Endothelial cell of umbilical vein (primary cell): ENCODE measurements around the gene PKP4. TPM values are rescaled to one million over a fixed set of nuclear protein-coding genes. Genes with fewer than 3 reads are reported as not detected.

Experiments
- BruUV-seq: library from RNA; stranded (reverse); fragments of 400-500 nt; replicated peaks from 2 replicates; lab custom pipeline; 2021; lab: Mats Ljungman, UMichigan
- CTCF ChIA-PET: fragments of 300-600, 350-600 bp; sonication (Branson Sonifier 250); formaldehyde crosslinking; loops from one replicate; lab custom pipeline; 2021; ENCODE audit warnings: antibody characterized with exemption, inconsistent platforms; lab: Charles Lee
- POLR2A ChIA-PET: fragments of 300-600, 350-600 bp; sonication (Branson Sonifier 250); formaldehyde crosslinking; loops from one replicate; lab custom pipeline; 2021; ENCODE audit warnings: antibody characterized with exemption, inconsistent platforms; lab: Charles Lee
- DNase-seq: peaks from one replicate; pipeline ENCODE4 v3.0.0-alpha.2; 2011; ENCODE audit warnings: low read depth, low spot score
- FAIRE-seq: peaks from 2 replicates; lab custom pipeline; 2011; peaks lifted over from hg19 to GRCh38; lab: Jason Lieb, UNC
- H2AFZ ChIP-seq: 2 replicates; pipeline ENCODE4 v1.6.0; 2012; ENCODE audit warnings: low read depth, low read length, control low read depth, inconsistent platforms
- H3K27ac ChIP-seq: 2 replicates; pipeline ENCODE4 v1.5.1; 2011; ENCODE audit warnings: low read depth, mild to moderate bottlenecking, control low read depth, low read length, moderate library complexity; ENCODE audit not compliant: insufficient read depth
- H3K27me3 ChIP-seq, 2 experiments: 2 replicates each; pipeline versions ENCODE4 v1.6.0 to v1.6.1; 2011; ENCODE audit warnings: low read length in 2 of 2, mixed read lengths in 1 of 2; ENCODE audit not compliant: control insufficient read depth in 2 of 2, insufficient read depth in 2 of 2
- H3K36me3 ChIP-seq, 2 experiments: 2 replicates in 1 of 2; 3 replicates in 1 of 2; pipeline ENCODE4 v1.5.1; 2011; ENCODE audit warnings: low read length in 2 of 2, mild to moderate bottlenecking in 1 of 2, moderate library complexity in 1 of 2; ENCODE audit not compliant: control insufficient read depth in 2 of 2, insufficient read depth in 2 of 2; ENCODE audit errors: extremely low read depth in 1 of 2
- H3K4me1 ChIP-seq: 3 replicates; pipeline ENCODE4 v1.5.1; 2011; ENCODE audit warnings: mild to moderate bottlenecking, low read length; ENCODE audit not compliant: control insufficient read depth, insufficient read depth; ENCODE audit errors: extremely low read depth
- H3K4me2 ChIP-seq: 2 replicates; pipeline ENCODE4 v1.6.1; 2011; ENCODE audit warnings: low read length, control low read depth, mixed read lengths; ENCODE audit not compliant: insufficient read depth
- H3K4me3 ChIP-seq, 3 experiments: fragments of 200-600 bp in 1 of 3; sonication (generic), shearing (Covaris generic) in 1 of 3; replicated peaks in 1 of 3; 2 replicates each; pipeline ENCODE4 v1.5.1; 2011 to 2016; ENCODE audit warnings: control low read depth in 3 of 3, low read length in 3 of 3, mild to moderate bottlenecking in 2 of 3, inconsistent platforms in 1 of 3, low read depth in 1 of 3, moderate library complexity in 1 of 3; ENCODE audit not compliant: insufficient read depth in 1 of 3
- H3K79me2 ChIP-seq: 2 replicates; pipeline ENCODE4 v1.6.0; 2012; ENCODE audit warnings: low read length, inconsistent platforms; ENCODE audit not compliant: control insufficient read depth, insufficient read depth
- H3K9ac ChIP-seq: replicated peaks from 2 replicates; pipeline ENCODE3; 2011; ENCODE audit warnings: low read length, control low read depth; ENCODE audit not compliant: insufficient read depth; ENCODE audit errors: extremely low read depth
- H3K9me1 ChIP-seq: replicated peaks from 3 replicates; pipeline ENCODE4 v1.6.0; 2011; ENCODE audit warnings: mild to moderate bottlenecking, low read length; ENCODE audit not compliant: control insufficient read depth, insufficient read depth; ENCODE audit errors: extremely low read depth
- H3K9me3 ChIP-seq: replicated peaks from 2 replicates; pipeline ENCODE4 v1.5.1; 2012; ENCODE audit warnings: low read length, inconsistent platforms; ENCODE audit not compliant: control insufficient read depth, insufficient read depth
- H4K20me1 ChIP-seq: replicated peaks from 2 replicates; pipeline ENCODE3; 2011; ENCODE audit warnings: mild to moderate bottlenecking, low read length; ENCODE audit not compliant: control insufficient read depth, insufficient read depth; ENCODE audit errors: extremely low read depth
- EZH2 ChIP-seq: IDR thresholded peaks from 2 replicates; pipeline ENCODE4 v1.6.1; 2012; ENCODE audit warnings: borderline replicate concordance, low read depth, mild to moderate bottlenecking, moderate library complexity, low read length, inconsistent platforms; ENCODE audit not compliant: severe bottlenecking
- FOS ChIP-seq: IDR thresholded peaks from 2 replicates; pipeline ENCODE4 v1.6.1; 2011; ENCODE audit warnings: mild to moderate bottlenecking, low read length, moderate library complexity, borderline replicate concordance; ENCODE audit not compliant: insufficient read depth
- GATA2 ChIP-seq: IDR thresholded peaks from 2 replicates; pipeline ENCODE4 v1.7.0; 2011; ENCODE audit warnings: low read depth, mild to moderate bottlenecking, moderate library complexity, mixed read lengths, low read length; ENCODE audit not compliant: insufficient read length, insufficient read depth
- JUN ChIP-seq: IDR thresholded peaks from 2 replicates; pipeline ENCODE4 v1.6.1; 2011; ENCODE audit warnings: borderline replicate concordance, low read depth; ENCODE audit not compliant: insufficient read length, insufficient read depth
- MYC ChIP-seq: IDR thresholded peaks from one replicate; pipeline ENCODE4 v1.6.1; 2011; ENCODE audit warnings: mild to moderate bottlenecking, low read depth, low read length
- POLR2A ChIP-seq: IDR thresholded peaks from 2 replicates; pipeline ENCODE4 v1.6.1; 2012; ENCODE audit warnings: low read depth, mild to moderate bottlenecking, control low read depth, low read length
- POLR2AphosphoS5 ChIP-seq: IDR thresholded peaks from 2 replicates; pipeline ENCODE4 v1.6.1; 2012; ENCODE audit warnings: low read depth, mild to moderate bottlenecking, control low read depth, low read length, moderate library complexity; ENCODE audit not compliant: insufficient read depth
- dilution Hi-C: fragments of 300-500 bp; cut with MboI; formaldehyde crosslinking; loops from one replicate; pipeline ENCODE4 v1.15.0; 2019; ENCODE audit warnings: low sequenced_read_pairs; ENCODE audit not compliant: extremely low pct_ligation_motif_present
- intact Hi-C: fragments of 100-400 bp; cut with micrococcal nuclease; formaldehyde crosslinking; loops from one replicate; pipeline ENCODE4 v1.10.0; 2022
- polyA plus RNA-seq, 4 experiments: library from polyadenylated mRNA; depleted of rRNA in 3 of 4; stranded (reverse) in 3 of 4; unstranded in 1 of 4; fragments of >200 nt; gene quantifications; 2 replicates each; pipeline versions ENCODE4 v1.2.1 to v1.2.3, GENCODE V29; 2011 to 2012; ENCODE audit warnings: missing spikeins in 1 of 4
- total RNA-seq: library from RNA; stranded (reverse); gene quantifications from 2 replicates; pipeline ENCODE4 v1.2.3, GENCODE V29; 2021
- TF ChIP-seq, protein P1 (sequence below): IDR thresholded peaks from 2 replicates; pipeline ENCODE4 v1.6.1; 2011; ENCODE audit not compliant: insufficient read depth, insufficient read length
- TF ChIP-seq, protein P2 (sequence below), 2 donors: IDR thresholded peaks; 1 replicate in 1 of 2; 2 replicates in 1 of 2; pipeline ENCODE4 v1.5.1; 2011; ENCODE audit warnings: low read length in 2 of 2, mild to moderate bottlenecking in 2 of 2, moderate library complexity in 2 of 2, control low read depth in 1 of 2, inconsistent platforms in 1 of 2, low read depth in 1 of 2; ENCODE audit not compliant: insufficient read depth in 1 of 2; ENCODE audit errors: extremely low read depth in 1 of 2

The PKP4 gene
- total and polyA plus RNA-seq, 2 donors (not counting 3 experiments of a cell fraction or from before 2014, with no cell fraction given), result 35.4 to 68.5 TPM

DNA sequence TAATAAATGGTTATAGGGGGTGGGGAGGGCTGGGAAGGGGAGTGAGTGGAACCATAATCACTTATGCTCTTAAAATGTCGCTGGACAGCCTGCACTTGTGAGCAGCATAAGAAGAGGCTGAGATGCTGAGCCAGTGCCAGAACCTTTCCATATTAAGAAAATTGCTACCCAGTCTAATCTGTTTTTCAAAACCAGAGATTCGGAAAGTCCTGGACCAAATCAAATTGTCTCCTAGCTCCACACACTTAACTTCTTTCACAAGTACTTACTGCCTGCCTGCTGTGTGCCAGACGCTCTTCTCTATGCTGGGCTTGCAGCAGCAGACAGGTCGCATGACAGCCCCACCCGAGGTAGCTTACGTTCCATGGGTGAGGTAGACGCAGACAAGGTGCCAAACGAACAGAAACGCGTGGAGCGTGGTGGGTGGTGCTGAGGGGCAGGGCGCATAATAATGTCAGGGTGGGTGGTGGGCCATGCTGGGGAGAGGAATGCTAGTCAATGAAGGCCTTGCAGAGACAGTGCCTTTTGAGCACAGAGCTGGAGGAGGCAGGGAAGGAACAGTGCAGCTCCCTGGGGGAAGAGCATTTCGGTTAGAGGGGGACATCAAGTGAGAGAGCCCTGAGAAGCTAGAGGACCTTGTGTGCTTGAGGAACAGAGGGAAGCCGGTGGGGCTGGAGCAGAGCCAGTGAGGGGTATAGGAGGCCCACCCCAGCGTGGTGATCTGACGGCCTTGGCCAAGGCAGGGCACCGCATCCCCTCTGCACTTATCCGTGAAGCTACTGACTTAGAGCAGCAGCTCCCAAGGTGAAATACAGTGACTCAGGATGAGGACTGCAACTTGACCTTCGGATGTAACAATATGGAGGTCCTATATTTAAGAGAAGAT is 214.9 kb downstream of the PKP4 start:
- H3K9me3 ChIP-seq, result no peaks in the 10 kb centered on the region
- H4K20me1 ChIP-seq, result no peaks in the 10 kb centered on the region
- no peaks in the 10 kb centered on the region for H3K27me3 ChIP-seq
- H3K4me3 ChIP-seq, result no peak overlapping the region
- peaks cover 21% of the 10 kb centered on the region for H3K4me1 ChIP-seq
- FAIRE-seq, result no peak
- no peaks in the 10 kb centered on the region for H3K79me2 ChIP-seq
- no peak for DNase-seq
- no peak overlapping the region for H2AFZ ChIP-seq
- dilution Hi-C loops (no loop called here), intact Hi-C loops (no loop called here)
- ChIA-PET CTCF (interaction anchor here (0.8 kb wide), 1 partner anchor 36 kb away, joined by 4 read pairs; no protein-coding TSS in a partner anchor), POLR2A (no interaction called here)
- no peak overlapping the region for H3K27ac ChIP-seq
- H3K9ac ChIP-seq, result no peak overlapping the region
- H3K36me3 ChIP-seq, result peaks cover 4 to 13% of the 10 kb centered on the region in 2 experiments
- no peaks in the 10 kb centered on the region for H3K9me1 ChIP-seq
- TF ChIP-seq POLR2A, result no peak
- TF ChIP-seq POLR2AphosphoS5, result no peak
- TF ChIP-seq MYC, result no peak
- TF ChIP-seq EZH2, result no peak
- TF ChIP-seq GATA2, result no peak
- TF ChIP-seq, protein P1, sequence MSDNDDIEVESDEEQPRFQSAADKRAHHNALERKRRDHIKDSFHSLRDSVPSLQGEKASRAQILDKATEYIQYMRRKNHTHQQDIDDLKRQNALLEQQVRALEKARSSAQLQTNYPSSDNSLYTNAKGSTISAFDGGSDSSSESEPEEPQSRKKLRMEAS, result no peak
- TF ChIP-seq, protein P2, sequence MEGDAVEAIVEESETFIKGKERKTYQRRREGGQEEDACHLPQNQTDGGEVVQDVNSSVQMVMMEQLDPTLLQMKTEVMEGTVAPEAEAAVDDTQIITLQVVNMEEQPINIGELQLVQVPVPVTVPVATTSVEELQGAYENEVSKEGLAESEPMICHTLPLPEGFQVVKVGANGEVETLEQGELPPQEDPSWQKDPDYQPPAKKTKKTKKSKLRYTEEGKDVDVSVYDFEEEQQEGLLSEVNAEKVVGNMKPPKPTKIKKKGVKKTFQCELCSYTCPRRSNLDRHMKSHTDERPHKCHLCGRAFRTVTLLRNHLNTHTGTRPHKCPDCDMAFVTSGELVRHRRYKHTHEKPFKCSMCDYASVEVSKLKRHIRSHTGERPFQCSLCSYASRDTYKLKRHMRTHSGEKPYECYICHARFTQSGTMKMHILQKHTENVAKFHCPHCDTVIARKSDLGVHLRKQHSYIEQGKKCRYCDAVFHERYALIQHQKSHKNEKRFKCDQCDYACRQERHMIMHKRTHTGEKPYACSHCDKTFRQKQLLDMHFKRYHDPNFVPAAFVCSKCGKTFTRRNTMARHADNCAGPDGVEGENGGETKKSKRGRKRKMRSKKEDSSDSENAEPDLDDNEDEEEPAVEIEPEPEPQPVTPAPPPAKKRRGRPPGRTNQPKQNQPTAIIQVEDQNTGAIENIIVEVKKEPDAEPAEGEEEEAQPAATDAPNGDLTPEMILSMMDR (IDR thresholded peaks at IDR 0.05; ENCODE audit: extremely low read depth in 1 of 2, insufficient read depth in 1 of 2, low read depth in 1 of 2, low read length in 2 of 2), result no peak
- TF ChIP-seq JUN, result no peak
- TF ChIP-seq FOS, result no peak
- BruUV-seq, result no TSS peak
- H3K4me2 ChIP-seq, result no peak overlapping the region
